GM11168 (cell line): ENCODE data around the gene TUG1.

ENCODE experiments used
- in situ Hi-C: fragments of 300-500 bp; cut with MboI; formaldehyde crosslinking; loops from one replicate; pipeline ENCODE4 v1.12.0; 2022; ENCODE audit warnings: low sequenced_read_pairs; ENCODE audit not compliant: unreplicated experiment

Gene TUG1

GRCh38 chr22:30968924-30969531 is at the start of gene TUG1:
Gene TUG1 (plus strand): TSS chr22:30969265.
- in situ Hi-C loops, result no loop called here

DNA sequence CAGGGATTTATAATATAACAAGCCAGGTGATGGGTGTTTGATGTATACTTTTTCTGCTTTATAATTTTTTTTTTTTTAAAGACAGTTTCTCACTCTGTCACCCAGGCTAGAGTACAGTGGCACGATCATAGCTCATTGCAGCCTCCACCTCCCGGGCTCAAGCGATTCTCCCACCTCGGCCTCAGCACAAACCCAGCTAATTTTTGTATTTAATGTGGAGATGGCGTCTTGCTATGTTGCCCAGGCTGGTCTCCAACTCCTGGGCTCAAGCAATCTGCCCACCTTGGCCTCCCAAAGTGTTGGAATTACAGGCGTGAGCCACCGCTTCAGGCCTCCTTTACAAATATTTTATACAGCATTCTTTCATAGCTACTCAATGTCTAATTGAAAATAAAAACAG is 49.1 kb upstream of the TUG1 start:
- in situ Hi-C loops, result loop anchor here (25.0 kb wide), 1 partner anchor 283 kb away; the partner anchor contains the start of gene SLC35E4

GRCh38 chr22:30920407-30920806 is 48.7 kb upstream of the TUG1 start:
- in situ Hi-C loops, result loop anchor here (25.0 kb wide), 1 partner anchor 283 kb away; the partner anchor contains the start of gene SLC35E4

DNA sequence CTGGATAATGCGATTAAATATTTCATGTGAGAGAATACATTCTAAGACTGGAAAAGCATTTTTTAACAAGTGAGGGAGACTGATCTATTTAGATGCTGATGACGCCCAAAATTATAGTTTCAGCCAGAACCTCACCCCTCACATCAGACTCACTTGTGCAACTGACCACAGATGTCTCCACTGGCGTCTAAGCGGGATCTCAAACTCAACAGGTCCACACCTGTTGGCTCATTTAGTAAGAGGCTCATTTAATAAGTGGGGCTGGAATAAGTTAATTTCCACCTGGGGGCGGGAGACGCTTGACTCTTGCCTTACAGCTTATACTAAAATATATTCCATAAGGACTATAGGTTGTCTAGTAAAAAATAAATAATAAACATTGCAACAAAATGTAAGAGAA is 48.0 kb upstream of the TUG1 start:
- in situ Hi-C loops, result loop anchor here (25.0 kb wide), 1 partner anchor 284 kb away; the partner anchor contains the start of gene SLC35E4

- in situ Hi-C loops, result loop anchor here (25.0 kb wide), 1 partner anchor 285 kb away; the partner anchor contains the start of gene SLC35E4
Measured at GRCh38 chr22:30922151-30922611, 46.9 kb upstream of the TUG1 start.

DNA sequence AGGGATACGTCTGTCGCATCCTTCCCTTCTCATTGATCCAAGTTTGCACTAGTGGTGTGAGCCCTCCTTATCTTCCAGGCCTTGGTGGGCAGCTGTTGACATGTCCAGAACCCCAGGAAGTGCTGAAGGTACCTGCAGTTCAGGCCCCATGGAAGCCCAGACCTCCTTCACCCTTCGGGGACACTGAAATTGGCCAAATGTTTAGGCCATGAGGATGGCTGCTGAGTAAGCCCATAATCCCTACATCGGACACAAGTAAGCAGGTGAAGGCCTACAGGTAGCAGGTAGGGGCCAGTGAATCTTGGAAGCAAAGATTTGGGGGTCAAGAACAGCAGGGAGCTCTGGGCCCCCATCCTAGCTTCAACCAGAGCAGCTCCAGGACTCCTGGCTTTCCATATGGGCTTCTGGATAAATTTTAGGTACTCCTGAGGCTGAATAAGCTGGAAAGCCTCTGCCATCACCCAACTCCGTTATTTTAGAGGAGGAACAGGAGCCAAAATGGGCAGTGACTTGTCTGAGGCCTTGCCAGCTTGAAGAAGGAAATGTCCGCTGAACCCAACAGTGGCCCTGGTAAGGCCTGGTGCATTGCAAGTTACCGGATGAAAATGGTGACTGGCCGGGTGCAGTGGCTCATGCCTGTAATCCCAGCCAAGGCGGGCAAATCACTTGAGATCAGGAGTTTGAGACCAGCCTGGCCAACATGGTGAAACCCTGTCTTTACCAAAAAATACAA is 45.7 kb upstream of the TUG1 start:
- in situ Hi-C loops, result loop anchor here (25.0 kb wide), 1 partner anchor 286 kb away; the partner anchor contains the start of gene SLC35E4

GRCh38 chr22:30925667-30926066 is 43.4 kb upstream of the TUG1 start:
- in situ Hi-C loops, result no loop called here

DNA sequence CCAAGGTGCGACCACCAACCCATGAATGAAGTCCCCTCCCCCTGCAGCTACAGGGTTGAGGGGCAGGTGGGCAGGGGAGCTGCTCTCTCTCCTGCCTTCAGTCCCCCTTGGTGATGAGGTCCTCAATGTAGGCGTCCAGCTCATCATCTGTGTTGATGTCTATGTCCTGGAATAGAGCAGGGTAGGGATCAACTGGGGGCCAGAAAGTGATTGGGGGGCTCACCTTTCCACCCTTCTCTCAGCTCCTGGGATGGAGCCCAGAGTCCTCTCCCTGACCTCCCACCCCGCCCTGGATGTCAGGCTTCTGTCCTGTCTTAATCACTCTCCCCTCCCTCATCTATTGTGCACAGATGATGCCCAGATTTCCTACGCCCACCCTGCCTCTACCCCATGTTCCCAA is 42.4 kb upstream of the TUG1 start:
- in situ Hi-C loops, result no loop called here

GRCh38 chr22:30927806-30928205 is 41.3 kb upstream of the TUG1 start:
- in situ Hi-C loops, result no loop called here

DNA sequence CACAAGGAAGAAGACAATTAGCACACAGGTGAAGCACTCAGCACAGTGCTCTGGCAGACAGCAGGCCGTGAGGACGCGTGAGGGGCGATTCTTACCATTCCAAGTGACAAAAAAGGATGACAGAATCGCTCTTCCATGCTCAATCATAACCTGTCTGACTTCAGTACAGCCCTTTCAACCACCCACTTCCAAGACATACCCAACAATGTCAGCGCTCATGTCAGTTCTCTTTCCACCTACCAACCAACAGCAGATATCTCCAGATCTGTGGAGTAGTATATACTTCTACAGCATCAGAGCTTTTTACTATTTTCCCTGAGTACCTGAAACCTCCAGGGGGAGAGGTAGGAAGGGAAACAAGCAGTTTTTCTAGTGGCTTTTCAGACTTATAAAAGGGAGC is 40.7 kb upstream of the TUG1 start:
- in situ Hi-C loops, result no loop called here

GRCh38 chr22:30930228-30930627 is 38.8 kb upstream of the TUG1 start:
- in situ Hi-C loops, result loop anchor here (10.0 kb wide), 1 partner anchor 165 kb away; no protein-coding TSS in a partner anchor

GRCh38 chr22:30931541-30932300 is 37.3 kb upstream of the TUG1 start:
- in situ Hi-C loops, result loop anchor here (10.0 kb wide), 1 partner anchor 163 kb away; no protein-coding TSS in a partner anchor

DNA sequence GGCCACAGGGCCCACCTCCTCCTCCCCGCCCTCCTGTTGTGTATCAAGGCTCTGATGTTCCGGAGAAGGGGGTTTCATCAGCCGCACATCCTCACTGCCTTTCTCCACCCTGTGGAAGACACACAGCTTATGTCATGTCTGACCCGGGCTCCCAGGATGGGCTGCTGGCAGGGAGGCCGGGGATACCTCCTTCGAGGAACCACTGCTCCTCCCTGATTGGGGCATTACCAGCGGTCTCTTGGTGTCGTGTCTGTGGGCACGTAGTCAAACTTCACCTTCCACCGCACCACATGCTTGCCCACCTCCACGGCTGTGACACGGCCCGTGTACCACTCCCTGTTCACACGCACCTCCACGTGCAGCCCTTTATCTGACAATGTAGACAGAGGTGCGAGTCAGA is 36.4 kb upstream of the TUG1 start:
- in situ Hi-C loops, result loop anchor here (10.0 kb wide), 1 partner anchor 162 kb away; no protein-coding TSS in a partner anchor

- in situ Hi-C loops, result loop anchor here (10.0 kb wide), 1 partner anchor 161 kb away; no protein-coding TSS in a partner anchor
Measured at GRCh38 chr22:30933457-30933856, 35.6 kb upstream of the TUG1 start.

DNA sequence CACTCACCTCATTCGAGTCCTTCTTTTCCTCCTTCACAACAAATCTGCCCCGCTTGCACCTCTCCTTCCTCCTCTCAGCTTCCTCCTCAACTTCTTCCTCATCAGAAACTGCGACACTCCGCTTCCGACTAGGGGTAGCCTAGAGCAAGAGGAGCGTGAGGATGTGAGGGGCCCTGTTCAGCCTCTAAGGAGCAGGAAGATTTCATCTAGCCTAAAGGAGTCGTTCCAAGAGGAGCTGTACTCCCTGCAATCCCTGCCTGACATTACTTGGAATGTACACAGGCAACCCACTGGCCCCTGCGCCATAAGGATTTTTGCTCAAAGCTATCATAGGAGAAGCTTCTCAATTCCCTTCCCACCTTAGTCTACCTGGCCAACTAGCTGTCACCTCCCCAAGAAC is 35.0 kb upstream of the TUG1 start:
- in situ Hi-C loops, result loop anchor here (10.0 kb wide), 1 partner anchor 161 kb away; no protein-coding TSS in a partner anchor

DNA sequence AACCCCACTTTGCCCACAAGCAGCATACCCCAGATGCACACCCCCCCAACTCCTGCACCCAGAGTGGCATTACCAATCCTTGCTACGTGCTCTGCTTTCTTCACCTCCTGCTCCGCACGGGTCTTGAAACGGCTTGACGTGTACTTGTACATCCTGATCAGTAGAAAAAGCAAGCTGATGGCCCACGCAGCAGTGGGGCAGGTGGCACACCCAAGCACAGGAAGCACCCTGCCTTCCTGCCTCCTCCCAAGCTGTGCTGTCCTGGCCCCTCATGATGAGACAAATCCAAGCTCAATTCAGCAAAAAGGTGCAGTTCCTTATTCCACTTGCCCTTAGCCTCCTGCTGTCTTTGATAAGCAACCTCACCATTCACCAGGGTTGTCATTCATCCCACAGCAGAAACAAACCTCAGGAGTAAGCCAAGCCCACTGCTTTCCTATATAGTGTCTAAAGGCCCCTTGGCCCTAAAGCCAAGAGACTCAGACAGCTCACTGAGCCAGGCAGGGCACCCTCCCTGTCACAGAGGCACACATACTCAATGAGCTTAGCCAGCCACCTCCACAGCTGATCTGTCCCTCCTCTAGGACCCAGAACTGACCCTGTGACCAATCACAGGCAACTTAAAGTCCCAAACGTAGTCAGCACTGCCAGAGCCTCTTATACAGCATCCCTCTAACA is 28.2 kb upstream of the TUG1 start:
- in situ Hi-C loops, result no loop called here

GRCh38 chr22:30941363-30941740 is 27.7 kb upstream of the TUG1 start:
- in situ Hi-C loops, result no loop called here

- in situ Hi-C loops, result no loop called here
Measured at GRCh38 chr22:30943368-30943767, 25.7 kb upstream of the TUG1 start.

DNA sequence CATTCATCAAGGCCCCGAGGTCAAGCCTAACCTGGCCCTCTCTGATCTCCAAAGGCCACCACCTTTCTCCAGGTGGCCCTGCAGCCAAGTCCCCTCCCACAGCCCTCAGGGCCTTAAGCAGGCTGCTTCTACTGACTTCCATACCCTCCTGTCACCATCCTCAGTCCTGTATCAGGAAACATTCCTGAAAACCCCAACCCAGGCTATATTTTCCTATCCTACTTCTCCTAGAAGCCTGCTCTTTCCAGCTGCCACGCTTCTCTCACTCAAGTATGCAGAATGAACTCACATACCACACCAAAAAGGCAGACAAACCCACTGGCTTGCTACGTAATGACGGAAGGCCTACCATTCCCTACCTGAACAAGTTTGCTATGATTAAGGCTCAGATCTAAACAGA is 24.1 kb upstream of the TUG1 start:
- in situ Hi-C loops, result no loop called here

DNA sequence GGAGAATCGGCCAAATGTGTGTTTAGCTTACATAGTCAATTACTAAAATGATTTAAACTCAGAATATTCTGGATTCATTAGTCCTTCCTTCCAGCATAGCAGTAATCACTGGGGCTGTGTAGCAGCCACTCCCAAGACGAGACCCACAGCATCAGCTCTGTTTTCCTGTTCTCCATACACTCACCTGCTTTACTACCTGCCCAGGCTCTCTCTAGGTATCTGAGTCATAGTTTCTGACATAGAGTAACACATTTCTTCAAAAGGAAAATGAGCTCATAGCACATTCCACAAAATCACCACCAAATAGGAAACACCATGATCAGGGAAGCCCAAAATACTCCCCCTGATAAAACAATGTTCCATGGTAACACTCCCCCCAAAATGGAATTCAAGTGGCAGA is 23.4 kb upstream of the TUG1 start:
- in situ Hi-C loops, result no loop called here
